Vagina (tissue), 2 donors: ENCODE data around the gene FRA10AC1. TPM values are rescaled to one million over a fixed set of nuclear protein-coding genes. Genes with fewer than 3 reads are reported as not detected.

Source experiments
- DNase-seq, 2 donors: peaks; one replicate each; pipeline ENCODE4 v3.0.0-alpha.2; 2017; ENCODE audit errors: extremely low spot score in 2 of 2
- H3K27ac ChIP-seq: fragments of 200-600 bp; sonication (generic); one replicate; pipeline ENCODE4 v1.5.1; 2019
- H3K27me3 ChIP-seq: fragments of 200-600 bp; sonication (generic); one replicate; pipeline ENCODE4 v1.5.1; 2019
- H3K36me3 ChIP-seq, 2 donors: fragments of 200-600 bp; sonication (generic); one replicate each; pipeline ENCODE4 v1.5.1; 2017 to 2019
- H3K4me1 ChIP-seq: fragments of 200-600 bp; sonication (generic); one replicate; pipeline ENCODE4 v1.5.1; 2019
- H3K4me3 ChIP-seq, 2 donors: fragments of 200-600 bp; sonication (generic); 1 replicate in 1 of 2; 2 replicates in 1 of 2; pipeline ENCODE4 v1.5.1; 2016 to 2019
- H3K9me3 ChIP-seq: fragments of 200-600 bp; sonication (generic); one replicate; pipeline ENCODE4 v1.5.1; 2019
- CTCF ChIP-seq, 3 experiments: fragments of 450-650 bp in 2 of 3; fragments of 200-600 bp in 1 of 3; sonication (generic) in 1 of 3; IDR thresholded peaks; one replicate each; pipeline ENCODE4 v1.5.1; 2017 to 2019; ENCODE audit warnings: antibody characterized with exemption in 3 of 3, mild to moderate bottlenecking in 2 of 3, moderate library complexity in 2 of 3
- POLR2A ChIP-seq, 2 donors: fragments of 450-650 bp; IDR thresholded peaks; one replicate each; pipeline ENCODE4 v1.6.1; 2017; ENCODE audit warnings: antibody characterized with exemption in 2 of 2, mild to moderate bottlenecking in 2 of 2, moderate library complexity in 2 of 2
- POLR2AphosphoS5 ChIP-seq, 2 donors: sonication (generic); formaldehyde crosslinking; IDR thresholded peaks; one replicate each; pipeline ENCODE4 v1.9.0; 2017; ENCODE audit warnings: antibody characterized with exemption in 2 of 2, mild to moderate bottlenecking in 2 of 2, low read depth in 1 of 2; ENCODE audit not compliant: insufficient read depth in 1 of 2
- intact Hi-C: fragments of 100-400 bp; cut with DNase I; formaldehyde crosslinking; loops from one replicate; pipeline ENCODE4 v1.15.1; 2023
- total RNA-seq: library from RNA; depleted of rRNA; stranded (reverse); fragments of >200 nt; gene quantifications from one replicate; pipeline ENCODE4 v1.2.3, GENCODE V29; 2016

FRA10AC1 gene
- total RNA-seq, 1 donor from 2014 or later, result 15.7 TPM

GRCh38 chr10:93639791-93640190, 62.6 kb downstream of the FRA10AC1 start:
- H3K9me3 ChIP-seq, result no peaks in the 10 kb centered on the region
- H3K36me3 ChIP-seq, result no peaks in the 10 kb centered on the region
- no peaks in the 10 kb centered on the region for H3K4me1 ChIP-seq
- intact Hi-C loops, result no loop called here
- H3K27ac ChIP-seq, result no peak overlapping the region
- no peaks in the 10 kb centered on the region for H3K27me3 ChIP-seq
- no peak for TF ChIP-seq POLR2A (IDR thresholded peaks at IDR 0.05)
- no peak for TF ChIP-seq POLR2AphosphoS5 (IDR thresholded peaks at IDR 0.05; ENCODE audit: insufficient read depth in 1 of 2, low read depth in 1 of 2)
- TF ChIP-seq CTCF (IDR thresholded peaks at IDR 0.05), result no peak
- no peak overlapping the region for H3K4me3 ChIP-seq
- DNase-seq, result no peak

- Histone ChIP-seq H3K9me3 (no peaks in the 10 kb centered on the region), H3K4me3 (no peak overlapping the region), H3K27ac (no peak overlapping the region), H3K4me1 (no peaks in the 10 kb centered on the region), H3K27me3 (no peaks in the 10 kb centered on the region), H3K36me3 (no peaks in the 10 kb centered on the region)
- intact Hi-C loops, result no loop called here
- no peak for DNase-seq
- no peak for TF ChIP-seq CTCF (IDR thresholded peaks at IDR 0.05)
- TF ChIP-seq POLR2A (IDR thresholded peaks at IDR 0.05), result no peak
- no peak for TF ChIP-seq POLR2AphosphoS5 (IDR thresholded peaks at IDR 0.05; ENCODE audit: insufficient read depth in 1 of 2, low read depth in 1 of 2)
Observed at GRCh38 chr10:93630625-93631557, 71.5 kb downstream of the FRA10AC1 start.

GRCh38 chr10:93629647-93630305, 72.6 kb downstream of the FRA10AC1 start:
- TF ChIP-seq POLR2A (IDR thresholded peaks at IDR 0.05) (no peak), CTCF (IDR thresholded peaks at IDR 0.05) (no peak), POLR2AphosphoS5 (IDR thresholded peaks at IDR 0.05; ENCODE audit: insufficient read depth in 1 of 2, low read depth in 1 of 2) (no peak)
- Histone ChIP-seq H3K9me3 (no peaks in the 10 kb centered on the region), H3K4me1 (no peaks in the 10 kb centered on the region), H3K36me3 (no peaks in the 10 kb centered on the region), H3K4me3 (no peak overlapping the region), H3K27ac (no peak overlapping the region), H3K27me3 (no peaks in the 10 kb centered on the region)
- no peak for DNase-seq
- intact Hi-C loops, result no loop called here

DNA sequence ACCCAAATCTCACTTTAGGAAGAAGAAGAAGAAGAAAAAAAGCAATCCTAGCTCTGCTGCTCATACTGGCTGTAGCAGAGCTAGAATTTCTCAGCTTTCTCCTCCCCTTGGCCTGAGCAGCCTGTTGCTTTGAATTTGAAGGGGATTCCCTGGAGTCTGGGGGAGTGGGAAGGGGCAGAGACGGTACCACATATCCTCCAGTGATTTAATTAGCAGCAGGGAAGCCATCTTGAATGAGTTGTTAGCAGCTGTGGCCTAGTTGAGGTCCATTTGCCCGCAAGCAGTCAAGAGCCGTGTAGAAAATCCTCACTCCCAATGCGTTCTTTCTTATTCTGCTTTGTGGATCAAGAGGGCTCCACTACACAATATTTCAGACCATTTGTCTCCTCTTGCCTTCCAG, 73.5 kb downstream of the FRA10AC1 start:
- intact Hi-C loops, result no loop called here
- TF ChIP-seq CTCF (IDR thresholded peaks at IDR 0.05), result no peak
- no peak for TF ChIP-seq POLR2A (IDR thresholded peaks at IDR 0.05)
- no peak for TF ChIP-seq POLR2AphosphoS5 (IDR thresholded peaks at IDR 0.05; ENCODE audit: insufficient read depth in 1 of 2, low read depth in 1 of 2)
- H3K9me3 ChIP-seq, result no peaks in the 10 kb centered on the region
- no peak for DNase-seq
- no peak overlapping the region for H3K4me3 ChIP-seq
- no peaks in the 10 kb centered on the region for H3K27me3 ChIP-seq
- H3K36me3 ChIP-seq, result no peaks in the 10 kb centered on the region
- H3K27ac ChIP-seq, result no peak overlapping the region
- no peaks in the 10 kb centered on the region for H3K4me1 ChIP-seq

GRCh38 chr10:93622942-93623341, 79.5 kb downstream of the FRA10AC1 start:
- Histone ChIP-seq H3K9me3 (no peaks in the 10 kb centered on the region), H3K4me3 (no peak overlapping the region), H3K36me3 (no peaks in the 10 kb centered on the region), H3K27me3 (no peaks in the 10 kb centered on the region), H3K27ac (no peak overlapping the region), H3K4me1 (no peaks in the 10 kb centered on the region)
- no peak for TF ChIP-seq POLR2AphosphoS5 (IDR thresholded peaks at IDR 0.05; ENCODE audit: insufficient read depth in 1 of 2, low read depth in 1 of 2)
- TF ChIP-seq POLR2A (IDR thresholded peaks at IDR 0.05), result no peak
- no peak for TF ChIP-seq CTCF (IDR thresholded peaks at IDR 0.05)
- DNase-seq, result no peak
- intact Hi-C loops, result no loop called here
